ENCODE measurements around the gene POC1A. TPM values are rescaled to one million over a fixed set of nuclear protein-coding genes. Genes with fewer than 3 reads are reported as not detected.

Gene POC1A
- total RNA-seq = 10 to 100 TPM; 23.4 to 26.1 TPM

GRCh38 chr3:52154135-52155094 lies at the start of gene POC1A:
Gene POC1A (minus strand): TSS chr3:52154423. CDS start chr3:52154372, 51 bp downstream.
- H3K36me3 Mint-ChIP-seq (ENCODE audit: low read depth) = peaks cover under 1% of the 10 kb centered on the region
- POLR2A ChIA-PET = interaction anchor here (0.5 to 2.0 kb wide), 6 partner anchors 98 to 1566 kb away, joined by 3 to 18 read pairs (median 8); partner anchors contain the start of genes DCAF1, DUSP7 and RPL29
- intact Hi-C loops (cut with DNase I, micrococcal nuclease) = loop anchor here (1.0 to 10.0 kb wide), 18 partner anchors 42 to 770 kb away; partner anchors contain the start of genes WDR82 (in 2 of the 2), ABHD14A (in 1 of the 2), ABHD14B (in 1 of the 2) and ACY1 (in 1 of the 2)
- peak within 1 kb of the TSS; percentile 80 for H3K4me3 Mint-ChIP-seq
- DNase-seq = peak; percentile 95
- CTCF ChIA-PET = interaction anchor here (0.7 to 2.3 kb wide), 19 partner anchors 8 to 1831 kb away, joined by 3 to 13 read pairs (median 3); partner anchors contain the start of gene RPL29
- peak; percentile 89 for ATAC-seq
- H3K9me3 Mint-ChIP-seq (ENCODE audit: low read depth) = no peaks in the 10 kb centered on the region
- H3K4me1 Mint-ChIP-seq = peaks cover 19% of the 10 kb centered on the region
- H3K27me3 Mint-ChIP-seq = no peaks in the 10 kb centered on the region
- peak within 1 kb of the TSS; percentile 93 for H3K27ac Mint-ChIP-seq

- ATAC-seq = no peak
- H3K27me3 Mint-ChIP-seq = no peaks in the 10 kb centered on the region
- intact Hi-C loops (cut with DNase I, micrococcal nuclease) = no loop called here
- H3K36me3 Mint-ChIP-seq (ENCODE audit: low read depth) = peaks cover 69% of the 10 kb centered on the region
- H3K4me3 Mint-ChIP-seq = no peak overlapping the region
- peaks cover 39% of the 10 kb centered on the region for H3K4me1 Mint-ChIP-seq
- no peak for DNase-seq
- ChIA-PET CTCF (interaction anchor here (1.3 to 12.5 kb wide), 3 partner anchors 16 to 76 kb away, joined by 3 to 120 read pairs (median 5); no protein-coding TSS in a partner anchor), POLR2A (interaction anchor here (0.5 to 0.6 kb wide), 2 partner anchors 8 to 229 kb away, joined by 4 read pairs; partner anchors contain the start of gene ABHD14A)
- H3K9me3 Mint-ChIP-seq (ENCODE audit: low read depth) = no peaks in the 10 kb centered on the region
- no peak overlapping the region for H3K27ac Mint-ChIP-seq
These were observed 49.5 kb upstream of the POC1A start for GRCh38 chr3:52203701-52204100.

GRCh38 chr3:52202384-52203077 lies 48.3 kb upstream of the POC1A start:
- ChIA-PET POLR2A (interaction anchor here (0.6 to 0.9 kb wide), 2 partner anchors 14 to 166 kb away, joined by 3 to 5 read pairs; no protein-coding TSS in a partner anchor), CTCF (interaction anchor here (0.7 to 12.5 kb wide), 4 partner anchors 17 to 496 kb away, joined by 3 to 120 read pairs (median 4); no protein-coding TSS in a partner anchor)
- Mint-ChIP-seq H3K4me1 (peaks cover 43% of the 10 kb centered on the region), H3K27ac (peak overlapping the region; percentile 63), H3K4me3 (no peak overlapping the region), H3K27me3 (no peaks in the 10 kb centered on the region), H3K9me3 (ENCODE audit: low read depth) (no peaks in the 10 kb centered on the region), H3K36me3 (ENCODE audit: low read depth) (peaks cover 62% of the 10 kb centered on the region)
- DNase-seq (no peak), ATAC-seq (no peak)
- intact Hi-C loops (cut with DNase I, micrococcal nuclease) = no loop called here

GRCh38 chr3:52200981-52201679 lies 46.9 kb upstream of the POC1A start:
- Mint-ChIP-seq H3K4me1 (peaks cover 50% of the 10 kb centered on the region), H3K9me3 (ENCODE audit: low read depth) (no peaks in the 10 kb centered on the region), H3K27me3 (no peaks in the 10 kb centered on the region), H3K36me3 (ENCODE audit: low read depth) (peaks cover 52% of the 10 kb centered on the region), H3K27ac (peak overlapping the region; percentile 40), H3K4me3 (no peak overlapping the region)
- intact Hi-C loops (cut with DNase I, micrococcal nuclease) = no loop called here
- DNase-seq = no peak
- POLR2A ChIA-PET = interaction anchor here (0.6 to 0.8 kb wide), 3 partner anchors 14 to 85 kb away, joined by 3 to 8 read pairs (median 3); no protein-coding TSS in a partner anchor
- ATAC-seq = no peak
- CTCF ChIA-PET = interaction anchor here (0.6 to 12.5 kb wide), 5 partner anchors 19 to 146 kb away, joined by 3 to 120 read pairs (median 5); no protein-coding TSS in a partner anchor

- H3K9me3 Mint-ChIP-seq (ENCODE audit: low read depth) = no peaks in the 10 kb centered on the region
- ChIA-PET POLR2A (no interaction called here), CTCF (interaction anchor here (1.0 kb wide), 1 partner anchor 18 kb away, joined by 3 read pairs; no protein-coding TSS in a partner anchor)
- H3K27ac Mint-ChIP-seq = peak overlapping the region; percentile 91
- no peaks in the 10 kb centered on the region for H3K27me3 Mint-ChIP-seq
- intact Hi-C loops (cut with DNase I, micrococcal nuclease) = loop anchor here in 1 of 2 experiments (1.0 to 2.0 kb wide), 5 partner anchors 40 to 257 kb away; partner anchors contain the start of genes PARP3, POC1A and TWF2
- DNase-seq (no peak), ATAC-seq (no peak)
- peaks cover 48% of the 10 kb centered on the region for H3K4me1 Mint-ChIP-seq
- H3K36me3 Mint-ChIP-seq (ENCODE audit: low read depth) = peaks cover 34% of the 10 kb centered on the region
- peak overlapping the region; percentile 96 for H3K4me3 Mint-ChIP-seq
These were observed 44.7 kb upstream of the POC1A start for GRCh38 chr3:52198643-52199608.

- Mint-ChIP-seq H3K27ac (peak within 1 kb of the TSS; percentile 91), H3K4me1 (peaks cover 48% of the 10 kb centered on the region), H3K36me3 (ENCODE audit: low read depth) (peaks cover 26% of the 10 kb centered on the region), H3K27me3 (no peaks in the 10 kb centered on the region), H3K9me3 (ENCODE audit: low read depth) (no peaks in the 10 kb centered on the region), H3K4me3 (peak within 1 kb of the TSS; percentile 96)
- ChIA-PET CTCF (no interaction called here), POLR2A (no interaction called here)
- intact Hi-C loops (cut with DNase I, micrococcal nuclease) = loop anchor here (1.0 to 2.0 kb wide), 6 partner anchors 41 to 256 kb away; partner anchors contain the start of genes POC1A (in 2 of the 2), PARP3 (in 1 of the 2) and TWF2 (in 1 of the 2)
- peak; percentile 95 for ATAC-seq
- DNase-seq = peak; percentile 97
These were observed 43.8 kb upstream of the POC1A start, which contains the start of gene ALAS1 for GRCh38 chr3:52197842-52198625. Gene ALAS1 (plus strand): TSS chr3:52198160. CDS start chr3:52199242, 1,082 bp downstream.

GRCh38 chr3:52197499-52197841 lies 43.2 kb upstream of the POC1A start:
- peak overlapping the region; percentile 96 for H3K4me3 Mint-ChIP-seq
- intact Hi-C loops (cut with DNase I, micrococcal nuclease) = loop anchor here in 1 of 2 experiments (2.0 kb wide), 1 partner anchor 43 kb away; the partner anchor contains the start of gene POC1A
- H3K36me3 Mint-ChIP-seq (ENCODE audit: low read depth) = peaks cover 24% of the 10 kb centered on the region
- H3K27me3 Mint-ChIP-seq = no peaks in the 10 kb centered on the region
- H3K4me1 Mint-ChIP-seq = peaks cover 46% of the 10 kb centered on the region
- ChIA-PET POLR2A (no interaction called here), CTCF (interaction anchor here (0.7 to 1.1 kb wide), 3 partner anchors 9 to 23 kb away, joined by 3 to 6 read pairs (median 3); no protein-coding TSS in a partner anchor)
- no peak for DNase-seq
- ATAC-seq = peak; percentile 2
- H3K9me3 Mint-ChIP-seq (ENCODE audit: low read depth) = no peaks in the 10 kb centered on the region
- H3K27ac Mint-ChIP-seq = peak overlapping the region; percentile 86

GRCh38 chr3:52196977-52197376 lies 42.8 kb upstream of the POC1A start:
- CTCF ChIA-PET = interaction anchor here (0.6 to 1.1 kb wide), 5 partner anchors 9 to 260 kb away, joined by 3 to 6 read pairs (median 3); no protein-coding TSS in a partner anchor
- intact Hi-C loops (cut with DNase I, micrococcal nuclease) = loop anchor here in 1 of 2 experiments (2.0 kb wide), 1 partner anchor 42 kb away; the partner anchor contains the start of gene POC1A
- H3K9me3 Mint-ChIP-seq (ENCODE audit: low read depth) = no peaks in the 10 kb centered on the region
- H3K36me3 Mint-ChIP-seq (ENCODE audit: low read depth) = peaks cover 19% of the 10 kb centered on the region
- no peak for DNase-seq
- H3K4me1 Mint-ChIP-seq = peaks cover 41% of the 10 kb centered on the region
- POLR2A ChIA-PET = interaction anchor here (0.9 kb wide), 1 partner anchor 13 kb away, joined by 3 read pairs; no protein-coding TSS in a partner anchor
- no peak for ATAC-seq
- H3K27ac Mint-ChIP-seq = no peak overlapping the region
- H3K27me3 Mint-ChIP-seq = no peaks in the 10 kb centered on the region
- no peak overlapping the region for H3K4me3 Mint-ChIP-seq
